NOMO-1 treated with dmso at 0.1 percent for 144 hours (cell line): ENCODE results near the gene TRIM74.
"Not testable (repeated sequence)": the region's sequence is repeated elsewhere in the genome, so short reads cannot be mapped to it uniquely, and the experiment has no call there.

Experiments
- DNase-seq: peaks from one replicate; lab custom pipeline; 2025; ENCODE audit not compliant: unreplicated experiment; lab: John Stamatoyannopoulos, UW

Gene TRIM74

DNA sequence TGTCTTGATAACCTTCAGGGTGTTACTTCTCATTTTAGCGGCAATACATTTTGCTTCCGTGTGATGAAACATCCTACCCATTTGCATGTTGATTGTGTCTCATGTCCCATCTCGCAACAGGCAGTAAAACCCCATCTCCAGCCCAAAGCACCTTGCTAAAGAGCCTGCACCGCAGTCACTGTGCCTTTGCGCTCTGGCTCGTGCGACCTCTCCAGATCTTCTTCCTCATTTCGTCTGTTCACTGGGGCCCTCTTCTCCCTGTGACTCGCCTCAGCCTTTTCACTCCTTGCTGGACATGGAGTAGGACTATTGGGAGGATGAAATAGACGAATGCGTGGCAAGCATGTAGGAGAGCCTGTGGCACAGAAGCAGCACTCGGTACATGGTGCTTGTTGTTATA is 57.9 kb downstream of the TRIM74 start:
- not testable (repeated sequence) for DNase-seq
